HepG2 (cell line): ENCODE measurements around the gene PAFAH1B2. TPM values are rescaled to one million over a fixed set of nuclear protein-coding genes. Genes with fewer than 3 reads are reported as not detected.

Experiments
- AGO2 ChIP-seq: fragments of 200-400 bp; formaldehyde crosslinking; optimal IDR thresholded peaks from 2 replicates; pipeline ENCODE3; 2017; ENCODE audit warnings: mild to moderate bottlenecking, low read depth, low read length, moderate library complexity
- KLF6 ChIP-seq: IDR thresholded peaks from 2 replicates; pipeline ENCODE4 v1.8.0; 2016; ENCODE audit warnings: missing biosample characterization, missing genetic modification reagents
- MIER3 ChIP-seq: IDR thresholded peaks from 2 replicates; pipeline ENCODE4 v1.6.1; 2016; ENCODE audit warnings: missing compliant biosample characterization, borderline replicate concordance
- PHF20 ChIP-seq: sonication (generic); formaldehyde crosslinking; IDR thresholded peaks from 2 replicates; pipeline ENCODE4 v1.5.0; 2020; ENCODE audit warnings: mild to moderate bottlenecking, missing genetic modification reagents
- SETDB1 ChIP-seq: sonication (generic); formaldehyde crosslinking; IDR thresholded peaks from 2 replicates; pipeline ENCODE4 v1.5.1; 2020; ENCODE audit warnings: missing genetic modification reagents, mild to moderate bottlenecking, borderline replicate concordance
- SIX1 ChIP-seq: sonication (generic); formaldehyde crosslinking; IDR thresholded peaks from 2 replicates; pipeline ENCODE4 v1.4.0; 2020; ENCODE audit warnings: missing genetic modification reagents, borderline replicate concordance
- SMAD1 ChIP-seq: sonication (generic); formaldehyde crosslinking; IDR thresholded peaks from 2 replicates; pipeline ENCODE4 v1.4.0; 2020; ENCODE audit warnings: missing genetic modification reagents, low read depth, mild to moderate bottlenecking, borderline replicate concordance
- SRF ChIP-seq: IDR thresholded peaks from 2 replicates; pipeline ENCODE4 v1.6.1; 2011; ENCODE audit warnings: mild to moderate bottlenecking, low read depth, low read length, moderate library complexity
- ZFAT ChIP-seq: sonication (generic); formaldehyde crosslinking; conservative IDR thresholded peaks from 2 replicates; pipeline ENCODE4 v1.8.1; 2023; ENCODE audit warnings: missing genetic modification reagents, inconsistent platforms
- ZMYM2 ChIP-seq: sonication (generic); formaldehyde crosslinking; IDR thresholded peaks from 2 replicates; pipeline ENCODE4 v1.8.0; 2022; ENCODE audit warnings: mild to moderate bottlenecking, missing genetic modification reagents
- polyA plus RNA-seq, 8 experiments: library from polyadenylated mRNA; depleted of rRNA in 3 of 8; stranded (reverse) in 7 of 8; unstranded in 1 of 8; fragments of >200 nt; fragmentation: Illumina TruSeq in 4 of 8; extraction: Trizol in 4 of 8; gene quantifications; 2 replicates each; pipeline versions ENCODE4 v1.2.1 to v1.2.3, GENCODE V29; 2011 to 2016; ENCODE audit warnings: low read depth in 4 of 8, missing spikeins in 1 of 8, mixed read lengths in 1 of 8; ENCODE audit not compliant: insufficient read depth in 1 of 8
- total RNA-seq, 5 experiments: library from RNA; depleted of rRNA; stranded (reverse); fragments of >200 nt; fragmentation: Illumina TruSeq; extraction: Trizol; gene quantifications; 2 replicates each; pipeline ENCODE4 v1.2.3, GENCODE V29; 2016; ENCODE audit warnings: low read depth in 1 of 5
- TF ChIP-seq, protein P1 (sequence below): sonication (generic); formaldehyde crosslinking; IDR thresholded peaks from 2 replicates; pipeline ENCODE4 v1.8.0; 2023; ENCODE audit warnings: mild to moderate bottlenecking, missing genetic modification reagents
- TF ChIP-seq, protein P2 (sequence below): sonication (generic); formaldehyde crosslinking; IDR thresholded peaks from 2 replicates; pipeline ENCODE4 v1.5.0; 2020; ENCODE audit warnings: missing genetic modification reagents
- TF ChIP-seq, protein P3 (sequence below): sonication (generic); formaldehyde crosslinking; IDR thresholded peaks from 2 replicates; pipeline ENCODE4 v1.8.0; 2022; ENCODE audit warnings: missing genetic modification reagents, mild to moderate bottlenecking, borderline replicate concordance
- TF ChIP-seq, protein P4 (sequence below): sonication (generic); formaldehyde crosslinking; IDR thresholded peaks from 2 replicates; pipeline ENCODE4 v1.8.0; 2022; ENCODE audit warnings: mild to moderate bottlenecking, missing genetic modification reagents, borderline replicate concordance
- TF ChIP-seq, protein P5 (sequence below): sonication (generic); formaldehyde crosslinking; IDR thresholded peaks from 2 replicates; pipeline ENCODE4 v1.4.0; 2020; ENCODE audit warnings: mild to moderate bottlenecking, missing genetic modification reagents

The PAFAH1B2 gene
- total and polyA plus RNA-seq, 2 of the 13 experiments (the other 11 are each of a cell fraction or from before 2014, with no cell fraction given), result 28.8 to 104 TPM

DNA sequence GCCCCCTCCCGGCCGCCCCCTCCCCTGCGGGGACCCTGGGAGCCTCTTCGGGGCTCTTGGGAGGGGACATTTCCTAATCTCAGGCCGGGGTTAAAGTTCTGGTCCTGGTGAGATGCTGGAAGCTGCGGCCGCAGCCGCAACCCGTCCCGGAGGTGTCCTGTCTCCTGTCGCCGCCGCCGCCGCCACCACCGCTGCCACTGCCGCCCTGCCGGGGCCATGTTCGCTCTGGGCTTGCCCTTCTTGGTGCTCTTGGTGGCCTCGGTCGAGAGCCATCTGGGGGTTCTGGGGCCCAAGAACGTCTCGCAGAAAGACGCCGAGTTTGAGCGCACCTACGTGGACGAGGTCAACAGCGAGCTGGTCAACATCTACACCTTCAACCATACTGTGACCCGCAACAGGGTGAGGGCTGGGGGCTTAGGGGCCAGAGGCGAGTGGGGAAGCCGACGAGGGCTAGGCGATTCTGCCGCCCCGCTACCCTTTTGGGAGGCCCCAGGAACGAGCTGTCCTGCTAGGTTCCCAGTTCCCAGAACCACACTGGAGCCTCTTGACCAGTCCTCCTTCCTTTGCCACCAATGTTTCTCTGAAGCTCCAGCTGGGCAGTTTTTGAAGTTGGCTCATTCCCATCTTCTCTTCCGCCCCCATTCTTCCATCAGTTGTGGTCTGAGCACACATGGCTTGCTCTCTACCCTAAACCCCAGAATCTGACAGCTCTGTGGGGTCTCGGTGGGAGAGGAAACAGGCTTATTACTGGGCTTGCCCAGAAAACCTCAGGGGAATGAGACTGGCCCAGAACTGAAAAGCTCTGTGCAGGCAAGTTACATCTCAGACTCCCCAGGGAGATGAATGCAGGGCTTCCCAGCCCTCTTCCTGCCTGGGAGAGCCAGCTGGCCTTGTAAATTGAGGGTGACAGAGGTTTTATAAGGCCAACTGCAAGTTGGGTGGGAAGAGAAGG is 35.2 kb downstream of the PAFAH1B2 start (continued):
- TF ChIP-seq, protein P1, sequence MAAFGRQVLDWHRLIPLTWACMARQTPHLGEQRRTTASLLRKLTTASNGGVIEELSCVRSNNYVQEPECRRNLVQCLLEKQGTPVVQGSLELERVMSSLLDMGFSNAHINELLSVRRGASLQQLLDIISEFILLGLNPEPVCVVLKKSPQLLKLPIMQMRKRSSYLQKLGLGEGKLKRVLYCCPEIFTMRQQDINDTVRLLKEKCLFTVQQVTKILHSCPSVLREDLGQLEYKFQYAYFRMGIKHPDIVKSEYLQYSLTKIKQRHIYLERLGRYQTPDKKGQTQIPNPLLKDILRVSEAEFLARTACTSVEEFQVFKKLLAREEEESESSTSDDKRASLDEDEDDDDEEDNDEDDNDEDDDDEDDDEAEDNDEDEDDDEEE (CRISPR knock-in tag), result no peak
- TF ChIP-seq, protein P2, sequence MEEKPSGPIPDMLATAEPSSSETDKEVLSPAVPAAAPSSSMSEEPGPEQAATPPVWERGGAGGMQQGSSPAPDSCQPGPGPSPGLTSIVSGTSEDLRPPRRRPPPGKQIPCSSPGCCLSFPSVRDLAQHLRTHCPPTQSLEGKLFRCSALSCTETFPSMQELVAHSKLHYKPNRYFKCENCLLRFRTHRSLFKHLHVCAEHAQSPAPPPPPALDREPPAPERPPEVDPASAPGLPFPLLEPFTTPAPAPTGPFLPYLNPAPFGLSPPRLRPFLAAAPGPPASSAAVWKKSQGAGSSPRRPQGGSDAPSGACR (CRISPR knock-in tag), result no peak
- TF ChIP-seq SIX1 (CRISPR knock-in tag), result no peak
- TF ChIP-seq ZFAT (CRISPR knock-in tag), result no peak
- TF ChIP-seq SMAD1, result 0 out of 2 replicates have a peak, but pooled peaks have one; percentile 12
- TF ChIP-seq SRF, result no peak
- 0 out of 2 replicates have a peak, but pooled peaks have one; percentile 13 for TF ChIP-seq PHF20
- peak; percentile 80 for TF ChIP-seq AGO2
- no peak for TF ChIP-seq SETDB1 (CRISPR knock-in tag)
- TF ChIP-seq, protein P3, sequence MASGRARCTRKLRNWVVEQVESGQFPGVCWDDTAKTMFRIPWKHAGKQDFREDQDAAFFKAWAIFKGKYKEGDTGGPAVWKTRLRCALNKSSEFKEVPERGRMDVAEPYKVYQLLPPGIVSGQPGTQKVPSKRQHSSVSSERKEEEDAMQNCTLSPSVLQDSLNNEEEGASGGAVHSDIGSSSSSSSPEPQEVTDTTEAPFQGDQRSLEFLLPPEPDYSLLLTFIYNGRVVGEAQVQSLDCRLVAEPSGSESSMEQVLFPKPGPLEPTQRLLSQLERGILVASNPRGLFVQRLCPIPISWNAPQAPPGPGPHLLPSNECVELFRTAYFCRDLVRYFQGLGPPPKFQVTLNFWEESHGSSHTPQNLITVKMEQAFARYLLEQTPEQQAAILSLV, result no peak
- TF ChIP-seq MIER3, result no peak
- no peak for TF ChIP-seq ZMYM2 (CRISPR knock-in tag)
- no peak for TF ChIP-seq KLF6 (CRISPR knock-in tag)
- TF ChIP-seq, protein P4, sequence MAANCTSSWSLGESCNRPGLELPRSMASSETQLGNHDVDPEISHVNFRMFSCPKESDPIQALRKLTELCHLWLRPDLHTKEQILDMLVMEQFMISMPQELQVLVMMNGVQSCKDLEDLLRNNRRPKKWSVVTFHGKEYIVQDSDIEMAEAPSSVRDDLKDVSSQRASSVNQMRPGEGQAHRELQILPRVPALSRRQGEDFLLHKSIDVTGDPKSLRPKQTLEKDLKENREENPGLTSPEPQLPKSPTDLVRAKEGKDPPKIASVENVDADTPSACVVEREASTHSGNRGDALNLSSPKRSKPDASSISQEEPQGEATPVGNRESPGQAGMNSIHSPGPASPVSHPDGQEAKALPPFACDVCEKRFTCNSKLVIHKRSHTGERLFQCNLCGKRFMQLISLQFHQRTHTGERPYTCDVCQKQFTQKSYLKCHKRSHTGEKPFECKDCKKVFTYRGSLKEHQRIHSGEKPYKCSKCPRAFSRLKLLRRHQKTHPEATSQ, result no peak
- TF ChIP-seq, protein P5, sequence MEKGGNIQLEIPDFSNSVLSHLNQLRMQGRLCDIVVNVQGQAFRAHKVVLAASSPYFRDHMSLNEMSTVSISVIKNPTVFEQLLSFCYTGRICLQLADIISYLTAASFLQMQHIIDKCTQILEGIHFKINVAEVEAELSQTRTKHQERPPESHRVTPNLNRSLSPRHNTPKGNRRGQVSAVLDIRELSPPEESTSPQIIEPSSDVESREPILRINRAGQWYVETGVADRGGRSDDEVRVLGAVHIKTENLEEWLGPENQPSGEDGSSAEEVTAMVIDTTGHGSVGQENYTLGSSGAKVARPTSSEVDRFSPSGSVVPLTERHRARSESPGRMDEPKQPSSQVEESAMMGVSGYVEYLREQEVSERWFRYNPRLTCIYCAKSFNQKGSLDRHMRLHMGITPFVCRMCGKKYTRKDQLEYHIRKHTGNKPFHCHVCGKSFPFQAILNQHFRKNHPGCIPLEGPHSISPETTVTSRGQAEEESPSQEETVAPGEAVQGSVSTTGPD (CRISPR knock-in tag), result no peak
